Eye (tissue), 1 donor: ENCODE data around the gene GATA3.

Experiments used
- DNase-seq: peaks from one replicate; pipeline ENCODE4 v3.0.0-alpha.2; 2015

The GATA3 gene

DNA sequence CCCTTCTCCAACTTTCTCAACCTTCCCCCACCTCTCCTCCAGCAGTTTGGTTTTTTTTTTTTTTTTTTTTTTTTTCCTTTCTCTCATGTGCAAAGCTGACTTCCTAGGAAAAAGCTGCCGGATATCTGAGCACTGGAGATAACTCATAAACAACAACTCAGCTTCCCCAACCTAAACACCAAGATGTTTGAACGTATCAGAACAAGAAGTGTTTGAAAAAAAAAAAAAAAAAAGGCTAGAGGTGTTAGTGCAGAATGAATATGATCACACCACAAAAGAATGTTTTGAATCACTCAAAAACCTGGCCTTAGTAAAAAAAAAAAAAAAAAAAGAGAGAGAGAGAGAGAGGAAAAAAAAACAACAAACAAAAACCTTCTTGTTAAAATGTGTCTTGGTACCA lies 11.2 kb downstream of the GATA3 start:
- DNase-seq: peak; percentile 12

DNA sequence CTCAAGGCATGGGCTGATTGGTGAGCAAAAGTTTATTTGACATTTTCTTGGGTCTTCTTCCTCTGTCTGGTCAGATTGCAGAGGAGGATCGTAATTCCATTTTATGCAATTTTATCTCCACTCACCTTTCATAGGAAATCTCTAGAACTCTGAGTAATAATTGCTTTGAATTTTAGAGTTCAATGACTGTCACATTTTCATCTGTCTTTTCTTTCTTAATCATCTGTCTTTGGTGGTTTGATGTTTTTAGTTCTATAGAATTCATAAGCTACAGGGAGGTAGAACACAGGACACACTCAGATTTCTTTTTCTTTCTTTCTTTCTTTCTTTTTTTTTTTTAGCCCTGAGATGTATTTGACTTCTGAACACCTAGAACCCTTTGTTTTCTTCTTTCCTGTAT lies 11.6 kb downstream of the GATA3 start:
- DNase-seq: no peak

DNA sequence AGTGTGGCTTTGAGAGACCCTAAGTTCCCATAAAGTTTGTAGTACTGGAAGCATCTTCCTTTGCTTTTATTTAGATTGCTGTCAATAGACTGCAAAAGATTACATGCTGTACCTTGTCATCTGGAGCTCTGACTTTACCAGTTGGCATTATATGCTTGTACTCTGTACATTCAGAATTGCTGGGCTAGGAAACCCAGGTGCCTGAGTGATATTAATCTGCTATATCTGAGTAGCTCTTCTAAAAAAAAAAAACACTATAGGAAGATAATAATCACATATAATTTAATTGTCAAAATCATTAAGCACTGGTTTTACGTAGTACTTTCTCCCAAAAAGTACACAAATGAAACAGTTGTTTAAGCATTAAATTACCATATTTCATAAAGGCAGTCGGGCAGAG lies 12.3 kb downstream of the GATA3 start:
- DNase-seq: no peak

- no peak for DNase-seq
These were observed 14.6 kb downstream of the GATA3 start for GRCh38 chr10:8069108-8069507.

DNA sequence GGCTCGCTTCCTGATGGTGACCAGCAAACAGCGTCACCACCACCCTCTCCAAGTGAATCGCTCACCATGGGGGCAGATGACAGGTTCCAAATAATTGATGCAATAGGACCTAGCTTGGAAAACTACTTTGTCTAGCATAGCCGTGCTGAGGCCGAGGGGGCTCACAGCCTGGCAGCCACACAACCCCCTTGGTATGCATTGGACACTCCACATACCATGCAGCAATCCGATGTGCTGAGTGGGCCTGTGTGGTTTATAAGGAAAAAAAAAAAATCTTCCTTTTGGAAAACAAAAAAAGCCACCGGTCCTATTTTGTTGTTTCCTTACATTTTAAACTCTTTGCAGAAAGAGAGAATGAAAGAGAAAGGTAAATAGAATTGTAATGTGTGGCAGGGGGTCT lies 15.1 kb downstream of the GATA3 start:
- no peak for DNase-seq

- no peak for DNase-seq
These were observed 16.0 kb downstream of the GATA3 start for GRCh38 chr10:8070440-8070839.

DNA sequence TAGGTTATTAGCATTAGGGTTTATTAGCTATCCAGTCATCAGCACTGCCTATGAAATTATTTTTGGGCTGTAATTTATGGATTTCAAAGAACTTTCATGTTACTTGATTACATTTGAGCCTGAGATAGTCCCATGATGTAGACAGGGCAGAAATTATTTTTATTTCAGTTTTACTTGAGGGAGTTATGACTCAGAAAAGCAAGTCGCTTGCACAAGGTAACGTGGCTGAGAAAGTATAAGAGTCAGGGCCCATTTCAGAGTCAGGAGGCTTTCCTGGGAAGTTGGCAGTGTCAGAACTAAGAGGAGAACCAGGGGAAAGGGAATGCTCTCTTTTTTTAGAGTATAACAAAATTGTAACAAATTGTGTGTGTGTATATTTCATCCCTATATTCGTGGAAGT lies 16.5 kb downstream of the GATA3 start:
- DNase-seq: no peak

- no peak for DNase-seq
These were observed 17.2 kb downstream of the GATA3 start for GRCh38 chr10:8071666-8072065.

GRCh38 chr10:8072211-8072610 lies 17.7 kb downstream of the GATA3 start:
- no peak for DNase-seq

DNA sequence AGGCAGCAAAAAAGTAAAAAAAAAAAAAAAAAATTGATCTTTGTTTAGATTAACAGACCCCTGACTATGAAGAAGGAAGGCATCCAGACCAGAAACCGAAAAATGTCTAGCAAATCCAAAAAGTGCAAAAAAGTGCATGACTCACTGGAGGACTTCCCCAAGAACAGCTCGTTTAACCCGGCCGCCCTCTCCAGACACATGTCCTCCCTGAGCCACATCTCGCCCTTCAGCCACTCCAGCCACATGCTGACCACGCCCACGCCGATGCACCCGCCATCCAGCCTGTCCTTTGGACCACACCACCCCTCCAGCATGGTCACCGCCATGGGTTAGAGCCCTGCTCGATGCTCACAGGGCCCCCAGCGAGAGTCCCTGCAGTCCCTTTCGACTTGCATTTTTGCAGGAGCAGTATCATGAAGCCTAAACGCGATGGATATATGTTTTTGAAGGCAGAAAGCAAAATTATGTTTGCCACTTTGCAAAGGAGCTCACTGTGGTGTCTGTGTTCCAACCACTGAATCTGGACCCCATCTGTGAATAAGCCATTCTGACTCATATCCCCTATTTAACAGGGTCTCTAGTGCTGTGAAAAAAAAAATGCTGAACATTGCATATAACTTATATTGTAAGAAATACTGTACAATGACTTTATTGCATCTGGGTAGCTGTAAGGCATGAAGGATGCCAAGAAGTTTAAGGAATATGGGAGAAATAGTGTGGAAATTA lies 19.4 kb downstream of the GATA3 start:
- no peak for DNase-seq

DNA sequence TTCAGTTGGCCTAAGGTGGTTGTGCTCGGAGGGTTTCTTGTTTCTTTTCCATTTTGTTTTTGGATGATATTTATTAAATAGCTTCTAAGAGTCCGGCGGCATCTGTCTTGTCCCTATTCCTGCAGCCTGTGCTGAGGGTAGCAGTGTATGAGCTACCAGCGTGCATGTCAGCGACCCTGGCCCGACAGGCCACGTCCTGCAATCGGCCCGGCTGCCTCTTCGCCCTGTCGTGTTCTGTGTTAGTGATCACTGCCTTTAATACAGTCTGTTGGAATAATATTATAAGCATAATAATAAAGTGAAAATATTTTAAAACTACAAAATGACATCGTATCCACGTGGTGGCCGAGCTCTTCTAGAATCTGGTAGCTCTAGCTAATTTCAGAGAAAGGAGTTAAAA lies 20.4 kb downstream of the GATA3 start:
- DNase-seq: no peak

DNA sequence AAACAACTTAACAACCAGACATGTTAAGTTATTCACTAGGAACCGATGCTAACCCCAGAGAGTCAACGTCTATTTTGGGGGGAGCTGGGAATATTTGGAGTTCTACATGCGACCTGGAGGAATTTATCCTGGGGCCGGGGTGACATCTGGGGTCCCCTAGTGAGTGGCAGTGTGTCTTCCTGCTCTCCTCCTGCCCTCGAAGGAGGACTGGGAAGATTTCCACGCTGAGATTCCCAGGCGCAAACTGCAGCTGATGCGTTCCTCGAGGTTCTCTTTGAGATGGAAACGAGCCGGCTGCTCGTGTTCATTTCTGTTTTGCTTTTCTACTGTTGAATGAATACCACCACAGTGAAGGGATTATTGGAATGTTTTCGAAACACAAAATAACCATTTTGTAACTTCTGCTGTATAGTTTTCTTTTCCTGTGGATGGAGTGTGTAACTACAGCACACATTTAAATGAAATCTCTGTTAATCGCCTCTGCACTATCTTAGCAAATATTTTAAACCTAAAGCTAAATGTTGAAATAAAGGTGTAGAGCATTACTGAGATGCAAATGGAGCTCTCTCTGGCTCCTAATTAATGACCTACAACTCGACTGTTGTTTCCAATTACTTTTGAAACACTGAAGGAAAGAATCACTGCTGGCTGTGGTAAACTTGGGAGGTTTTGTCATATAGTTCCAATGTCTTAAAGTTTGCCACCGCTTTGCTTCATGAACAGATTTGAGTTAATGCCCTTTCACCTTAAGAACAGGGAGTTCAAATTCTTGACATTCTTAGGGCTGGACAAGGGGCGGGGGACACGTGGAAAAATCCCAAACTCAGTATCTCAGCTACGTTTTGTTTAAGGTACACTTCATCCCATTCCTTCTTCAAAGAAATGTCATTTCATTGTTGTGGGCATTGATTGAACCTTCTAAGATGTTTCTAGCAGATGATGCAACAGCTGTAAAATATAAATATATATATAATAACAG lies 21.1 kb downstream of the GATA3 start:
- DNase-seq: peak; percentile 20

DNA sequence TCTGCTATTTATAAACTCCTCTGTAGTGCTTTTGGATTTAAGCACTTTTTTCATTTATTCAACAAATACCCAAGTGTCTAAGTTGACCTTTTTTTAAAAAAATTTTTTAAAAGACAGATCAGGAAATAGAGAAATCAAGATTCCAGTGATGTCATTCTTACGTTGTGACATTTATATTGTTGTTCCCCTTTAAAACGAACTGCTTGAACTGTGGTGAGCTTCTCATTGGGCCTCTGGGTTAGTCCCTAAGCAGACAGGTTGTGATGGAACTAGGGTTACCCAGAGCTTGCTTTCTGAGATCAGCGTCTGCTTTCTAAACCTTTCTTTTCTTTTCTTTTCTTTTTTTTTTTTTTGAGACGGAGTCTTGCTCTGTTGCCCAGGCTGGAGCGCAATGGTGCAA lies 22.4 kb downstream of the GATA3 start:
- DNase-seq: no peak

DNA sequence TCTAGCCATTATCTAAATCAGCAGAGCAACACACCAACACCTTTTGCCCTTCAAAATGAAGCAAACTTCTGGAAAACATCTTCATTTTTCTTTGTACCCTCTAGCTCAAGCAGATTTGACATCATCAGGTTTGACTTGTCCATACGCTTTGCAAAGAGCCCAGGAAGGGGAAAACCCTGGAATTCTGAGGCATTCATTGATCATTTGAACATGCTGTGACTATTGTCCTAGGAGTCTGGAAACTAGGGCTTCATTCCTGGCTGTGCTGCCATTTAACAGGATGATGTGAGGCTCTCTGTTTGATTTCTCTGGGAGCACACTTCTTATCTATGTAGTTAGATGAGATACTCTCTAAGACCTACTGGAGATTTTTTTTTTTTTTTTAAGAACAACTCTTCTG lies 23.5 kb downstream of the GATA3 start:
- no peak for DNase-seq

DNA sequence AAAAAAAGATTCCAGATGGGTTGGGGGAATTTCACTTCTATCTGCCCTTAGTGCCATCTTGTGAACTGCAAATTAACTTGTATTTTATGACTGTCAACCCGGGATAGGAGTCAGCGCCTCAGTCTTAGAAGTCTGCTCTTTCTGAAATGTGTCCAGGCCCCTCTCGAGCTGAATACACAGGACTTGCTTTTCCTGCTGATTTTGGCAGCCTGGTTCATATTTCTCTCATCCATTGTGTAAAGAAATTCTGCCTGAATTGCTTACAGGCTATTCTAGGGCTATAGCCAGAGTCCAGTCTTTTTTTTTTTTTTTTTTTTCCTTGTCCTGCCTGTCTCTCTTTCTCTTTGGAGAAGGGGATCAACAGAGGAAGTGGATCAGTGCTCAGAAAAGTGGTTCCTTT lies 24.6 kb downstream of the GATA3 start:
- no peak for DNase-seq

- DNase-seq: no peak
These were observed 30.3 kb downstream of the GATA3 start for GRCh38 chr10:8084799-8085198.

GRCh38 chr10:8085251-8085650 lies 30.8 kb downstream of the GATA3 start:
- DNase-seq: no peak

GRCh38 chr10:8086315-8086714 lies 31.8 kb downstream of the GATA3 start:
- DNase-seq: no peak

GRCh38 chr10:8088504-8088903 lies 34.0 kb downstream of the GATA3 start:
- DNase-seq: no peak

GRCh38 chr10:8092428-8092827 lies 37.9 kb downstream of the GATA3 start:
- no peak for DNase-seq

DNA sequence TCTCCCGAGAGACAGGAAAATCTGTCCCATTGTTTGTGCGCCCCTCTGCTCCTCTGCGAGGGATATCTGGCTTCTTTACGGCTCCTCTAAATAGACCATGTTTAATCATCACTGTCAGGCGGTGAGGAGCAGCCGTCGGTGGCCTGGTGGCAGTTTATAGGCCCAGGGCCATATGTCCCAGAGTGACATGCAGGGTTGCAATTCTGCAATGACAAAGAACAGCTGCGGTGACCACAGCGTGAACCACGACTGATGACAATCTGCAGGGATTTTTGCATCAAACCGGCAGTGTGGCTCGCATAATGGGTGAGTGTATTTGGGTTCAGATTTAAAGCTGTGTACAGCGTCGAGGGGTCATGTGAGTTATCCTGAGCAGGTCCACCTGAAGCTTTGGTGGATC lies 41.5 kb downstream of the GATA3 start:
- no peak for DNase-seq

GRCh38 chr10:8096931-8097330 lies 42.4 kb downstream of the GATA3 start:
- DNase-seq: no peak

GRCh38 chr10:8100366-8100765 lies 45.9 kb downstream of the GATA3 start:
- DNase-seq: no peak

DNA sequence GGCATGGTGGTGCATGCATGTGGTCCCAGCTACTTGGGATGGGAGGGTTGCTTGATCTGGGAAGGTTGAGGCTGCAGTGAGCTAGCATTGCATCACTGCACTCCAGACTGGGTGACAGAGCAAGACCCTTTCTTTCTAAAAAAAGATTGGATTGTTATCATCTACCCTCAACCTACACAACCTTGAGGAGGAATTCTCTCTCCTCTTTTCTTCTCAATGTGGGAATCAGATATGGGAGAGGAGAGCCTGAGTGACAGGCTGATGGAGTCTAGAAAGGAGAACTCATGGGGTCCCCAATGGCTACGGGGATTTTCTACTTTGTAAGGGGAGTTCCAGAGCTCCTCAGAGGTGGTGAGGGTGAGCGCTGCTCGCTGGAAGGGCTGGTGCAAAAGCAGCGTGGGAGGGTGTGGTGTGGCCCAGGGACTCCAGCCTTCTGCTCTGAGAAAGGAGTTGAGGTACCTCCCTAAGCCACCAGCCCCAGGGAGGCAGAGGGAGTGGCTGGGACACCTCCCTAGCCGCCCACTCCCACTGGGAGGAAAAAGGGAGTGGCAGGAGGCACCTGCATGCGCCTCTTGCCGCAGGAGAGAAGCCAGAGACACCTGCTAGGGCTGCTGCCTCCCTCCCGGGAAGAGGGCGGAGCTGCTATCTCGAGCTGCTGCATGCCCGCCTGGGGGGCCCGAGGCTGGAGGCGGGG lies 48.4 kb downstream of the GATA3 start:
- no peak for DNase-seq
